Progenitor cell of endocrine pancreas (in vitro differentiated cells): ENCODE data around the gene ZNF738. TPM values are rescaled to one million over a fixed set of nuclear protein-coding genes. Genes with fewer than 3 reads are reported as not detected.

Experiments used
- DNase-seq: peaks from one replicate; pipeline ENCODE4 v3.0.0; 2021; ENCODE audit warnings: low spot score; ENCODE audit not compliant: unreplicated experiment
- H3K27ac Mint-ChIP-seq: 2 replicates; pipeline ENCODE4 v1.8.0; 2021; ENCODE audit warnings: mild to moderate bottlenecking, moderate library complexity, mixed read lengths
- H3K27me3 Mint-ChIP-seq: 2 replicates; pipeline ENCODE4 v1.8.0; 2021; ENCODE audit warnings: mixed read lengths
- H3K36me3 Mint-ChIP-seq: 2 replicates; pipeline ENCODE4 v1.8.0; 2022; ENCODE audit warnings: mixed read lengths; ENCODE audit not compliant: insufficient read depth
- H3K4me1 Mint-ChIP-seq: 2 replicates; pipeline ENCODE4 v1.8.0; 2021; ENCODE audit warnings: low read depth, mixed read lengths
- H3K4me3 Mint-ChIP-seq: 2 replicates; pipeline ENCODE4 v1.8.0; 2021; ENCODE audit warnings: low read depth, mild to moderate bottlenecking, moderate library complexity, mixed read lengths
- H3K9me3 Mint-ChIP-seq: 2 replicates; pipeline ENCODE4 v1.8.0; 2021; ENCODE audit warnings: low read depth, mixed read lengths
- CTCF ChIP-seq: fragments of 200-600 bp; sonication (generic); IDR thresholded peaks from one replicate; pipeline ENCODE4 v1.5.0; 2021; ENCODE audit warnings: antibody characterized with exemption, mild to moderate bottlenecking; ENCODE audit not compliant: unreplicated experiment
- total RNA-seq: library from RNA; stranded (reverse); gene quantifications from 2 replicates; pipeline ENCODE4 v1.2.1, GENCODE V29; 2021

The ZNF738 gene
- total RNA-seq, 1 donor from 2014 or later: 71.8 TPM

GRCh38 chr19:21322528-21322927 lies 36.3 kb upstream of the ZNF738 start:
- H3K4me1 Mint-ChIP-seq: peaks cover 33% of the 10 kb centered on the region
- H3K36me3 Mint-ChIP-seq: peaks cover 27% of the 10 kb centered on the region
- no peaks in the 10 kb centered on the region for H3K27me3 Mint-ChIP-seq
- H3K27ac Mint-ChIP-seq: peak overlapping the region; percentile 84
- H3K9me3 Mint-ChIP-seq: peaks cover 14% of the 10 kb centered on the region
- DNase-seq: no peak
- no peak for TF ChIP-seq CTCF
- H3K4me3 Mint-ChIP-seq: no peak overlapping the region

GRCh38 chr19:21323000-21323399 lies 35.8 kb upstream of the ZNF738 start:
- peaks cover 31% of the 10 kb centered on the region for H3K36me3 Mint-ChIP-seq
- no peak for DNase-seq

GRCh38 chr19:21326169-21326568 lies 32.6 kb upstream of the ZNF738 start:
- H3K27me3 Mint-ChIP-seq: no peaks in the 10 kb centered on the region
- H3K36me3 Mint-ChIP-seq: peaks cover 32% of the 10 kb centered on the region
- peaks cover 30% of the 10 kb centered on the region for H3K4me1 Mint-ChIP-seq
- TF ChIP-seq CTCF: no peak
- H3K27ac Mint-ChIP-seq: peak overlapping the region; percentile 80
- peak overlapping the region; percentile 52 for H3K4me3 Mint-ChIP-seq
- H3K9me3 Mint-ChIP-seq: peaks cover 14% of the 10 kb centered on the region
- DNase-seq: no peak

More at GRCh38 chr19:21323000-21323399, 35.8 kb upstream of the ZNF738 start:
- H3K9me3 Mint-ChIP-seq: peaks cover 14% of the 10 kb centered on the region
- H3K27me3 Mint-ChIP-seq: no peaks in the 10 kb centered on the region
- TF ChIP-seq CTCF: no peak
- peaks cover 34% of the 10 kb centered on the region for H3K4me1 Mint-ChIP-seq
- no peak overlapping the region for H3K4me3 Mint-ChIP-seq
- H3K27ac Mint-ChIP-seq: peak overlapping the region; percentile 84

GRCh38 chr19:21328406-21328805 lies 30.4 kb upstream of the ZNF738 start:
- H3K4me3 Mint-ChIP-seq: peak overlapping the region; percentile 96
- H3K9me3 Mint-ChIP-seq: peaks cover 14% of the 10 kb centered on the region
- TF ChIP-seq CTCF: no peak
- H3K4me1 Mint-ChIP-seq: peaks cover 15% of the 10 kb centered on the region
- DNase-seq: no peak
- no peaks in the 10 kb centered on the region for H3K27me3 Mint-ChIP-seq
- peaks cover 29% of the 10 kb centered on the region for H3K36me3 Mint-ChIP-seq
- H3K27ac Mint-ChIP-seq: peak overlapping the region; percentile 100

GRCh38 chr19:21328885-21329605 lies 29.8 kb upstream of the ZNF738 start, which contains the start of gene ZNF708:
ZNF708 (minus strand) TSS chr19:21329410; CDS start chr19:21329212, 198 bp downstream.
- DNase-seq: peak; percentile 61
- TF ChIP-seq CTCF: no peak
- H3K9me3 Mint-ChIP-seq: peaks cover 14% of the 10 kb centered on the region
- H3K4me3 Mint-ChIP-seq: peak within 1 kb of the TSS; percentile 96
- H3K27me3 Mint-ChIP-seq: no peaks in the 10 kb centered on the region
- H3K36me3 Mint-ChIP-seq: peaks cover 27% of the 10 kb centered on the region
- H3K4me1 Mint-ChIP-seq: peaks cover 12% of the 10 kb centered on the region
- peak within 1 kb of the TSS; percentile 100 for H3K27ac Mint-ChIP-seq
